ENCODE results near the gene GNAT3. TPM values are rescaled to one million over a fixed set of nuclear protein-coding genes. Genes with fewer than 3 reads are reported as not detected.

The GNAT3 gene
- total RNA-seq, 1 experiment from 2014 or later: not detected

GRCh38 chr7:80460857-80461256 lies 51.0 kb downstream of the GNAT3 start:
- H3K4me1 Mint-ChIP-seq (ENCODE audit: low read depth, unreplicated experiment): no peaks in the 10 kb centered on the region
- no peak overlapping the region for H3K4me3 Mint-ChIP-seq (ENCODE audit: unreplicated experiment)
- no TSS peak for BruUV-seq (replicated peaks)
- DNase-seq: no peak
- TF ChIP-seq, protein P1, sequence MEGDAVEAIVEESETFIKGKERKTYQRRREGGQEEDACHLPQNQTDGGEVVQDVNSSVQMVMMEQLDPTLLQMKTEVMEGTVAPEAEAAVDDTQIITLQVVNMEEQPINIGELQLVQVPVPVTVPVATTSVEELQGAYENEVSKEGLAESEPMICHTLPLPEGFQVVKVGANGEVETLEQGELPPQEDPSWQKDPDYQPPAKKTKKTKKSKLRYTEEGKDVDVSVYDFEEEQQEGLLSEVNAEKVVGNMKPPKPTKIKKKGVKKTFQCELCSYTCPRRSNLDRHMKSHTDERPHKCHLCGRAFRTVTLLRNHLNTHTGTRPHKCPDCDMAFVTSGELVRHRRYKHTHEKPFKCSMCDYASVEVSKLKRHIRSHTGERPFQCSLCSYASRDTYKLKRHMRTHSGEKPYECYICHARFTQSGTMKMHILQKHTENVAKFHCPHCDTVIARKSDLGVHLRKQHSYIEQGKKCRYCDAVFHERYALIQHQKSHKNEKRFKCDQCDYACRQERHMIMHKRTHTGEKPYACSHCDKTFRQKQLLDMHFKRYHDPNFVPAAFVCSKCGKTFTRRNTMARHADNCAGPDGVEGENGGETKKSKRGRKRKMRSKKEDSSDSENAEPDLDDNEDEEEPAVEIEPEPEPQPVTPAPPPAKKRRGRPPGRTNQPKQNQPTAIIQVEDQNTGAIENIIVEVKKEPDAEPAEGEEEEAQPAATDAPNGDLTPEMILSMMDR (IDR thresholded peaks at IDR 0.05; ENCODE audit: insufficient read depth in 1 of 2, low read depth in 1 of 2, low read length in 1 of 2, severe bottlenecking in 1 of 2, unreplicated experiment in 1 of 2): no peak
- H3K27ac Mint-ChIP-seq (ENCODE audit: unreplicated experiment): no peak overlapping the region
- H3K27me3 Mint-ChIP-seq (ENCODE audit: insufficient read depth, unreplicated experiment): no peaks in the 10 kb centered on the region
- Histone ChIP-seq H3K27me3 (replicated peaks; ENCODE audit: control insufficient read depth, insufficient read depth, low read length) (no peaks in the 10 kb centered on the region), H3K36me3 (ENCODE audit: control insufficient read depth, insufficient read depth, low read length) (no peaks in the 10 kb centered on the region), H3K4me3 (ENCODE audit: low read depth, low read length) (no peak overlapping the region), H3K4me1 (no peaks in the 10 kb centered on the region), H3K9me3 (no peaks in the 10 kb centered on the region)
- ChIA-PET POLR2A (no interaction called here), CTCF (no interaction called here)
- intact Hi-C loops (cut with micrococcal nuclease; ENCODE audit: unreplicated experiment): no loop called here
- no peaks in the 10 kb centered on the region for H3K36me3 Mint-ChIP-seq (ENCODE audit: insufficient read depth, unreplicated experiment)
- H3K9me3 Mint-ChIP-seq (ENCODE audit: unreplicated experiment): no peaks in the 10 kb centered on the region

DNA sequence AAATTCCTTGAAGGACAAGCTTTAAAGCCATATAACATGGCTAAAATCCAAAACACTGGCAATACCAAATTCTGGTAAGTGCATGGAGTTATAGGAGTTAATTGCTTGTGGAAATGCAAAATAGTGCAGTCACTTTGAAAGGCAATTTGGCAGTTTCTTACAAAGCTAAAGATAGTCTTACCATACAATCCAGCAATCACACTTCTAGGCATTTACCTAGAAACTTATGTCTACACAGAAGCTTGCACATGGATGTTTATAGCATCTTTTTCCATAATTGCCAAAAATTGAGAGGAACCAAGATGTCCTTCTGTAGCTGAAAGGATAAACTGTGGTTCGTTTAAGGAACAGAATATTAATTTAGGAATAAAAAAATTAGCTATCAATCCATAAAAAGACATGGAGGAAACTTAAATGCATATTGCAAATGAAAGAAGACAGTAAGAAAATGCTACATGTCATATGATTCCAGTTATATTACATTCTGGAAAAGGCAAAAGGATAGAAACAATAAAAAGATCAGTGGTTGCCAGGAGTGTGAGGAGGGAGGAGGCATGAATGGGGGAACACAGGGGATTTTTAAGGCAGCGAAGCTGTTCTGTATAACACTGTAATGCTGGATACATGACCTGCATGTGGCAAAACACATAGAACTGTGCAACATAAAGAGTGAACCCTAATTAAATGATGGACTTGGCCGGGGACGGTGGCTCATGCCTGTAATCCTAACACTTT lies 51.9 kb downstream of the GNAT3 start:
- BruUV-seq (replicated peaks): no TSS peak
- no peaks in the 10 kb centered on the region for H3K36me3 ChIP-seq (ENCODE audit: control insufficient read depth, insufficient read depth, low read length)
- Mint-ChIP-seq H3K9me3 (ENCODE audit: unreplicated experiment) (no peaks in the 10 kb centered on the region), H3K4me1 (ENCODE audit: low read depth, unreplicated experiment) (no peaks in the 10 kb centered on the region), H3K36me3 (ENCODE audit: insufficient read depth, unreplicated experiment) (no peaks in the 10 kb centered on the region), H3K27me3 (ENCODE audit: insufficient read depth, unreplicated experiment) (no peaks in the 10 kb centered on the region), H3K27ac (ENCODE audit: unreplicated experiment) (no peak overlapping the region), H3K4me3 (ENCODE audit: unreplicated experiment) (no peak overlapping the region)
- ChIA-PET CTCF (no interaction called here), POLR2A (no interaction called here)
- DNase-seq: no peak
- H3K27me3 ChIP-seq (replicated peaks; ENCODE audit: control insufficient read depth, insufficient read depth, low read length): no peaks in the 10 kb centered on the region
- intact Hi-C loops (cut with micrococcal nuclease; ENCODE audit: unreplicated experiment): loop anchor here (10.0 kb wide), 2 partner anchors 325 to 655 kb away; partner anchors contain the start of gene GNAI1
- no peaks in the 10 kb centered on the region for H3K9me3 ChIP-seq
- H3K4me3 ChIP-seq (ENCODE audit: low read depth, low read length): no peak overlapping the region
- no peaks in the 10 kb centered on the region for H3K4me1 ChIP-seq
- TF ChIP-seq, protein P1 (IDR thresholded peaks at IDR 0.05; ENCODE audit: insufficient read depth in 1 of 2, low read depth in 1 of 2, low read length in 1 of 2, severe bottlenecking in 1 of 2, unreplicated experiment in 1 of 2): no peak

DNA sequence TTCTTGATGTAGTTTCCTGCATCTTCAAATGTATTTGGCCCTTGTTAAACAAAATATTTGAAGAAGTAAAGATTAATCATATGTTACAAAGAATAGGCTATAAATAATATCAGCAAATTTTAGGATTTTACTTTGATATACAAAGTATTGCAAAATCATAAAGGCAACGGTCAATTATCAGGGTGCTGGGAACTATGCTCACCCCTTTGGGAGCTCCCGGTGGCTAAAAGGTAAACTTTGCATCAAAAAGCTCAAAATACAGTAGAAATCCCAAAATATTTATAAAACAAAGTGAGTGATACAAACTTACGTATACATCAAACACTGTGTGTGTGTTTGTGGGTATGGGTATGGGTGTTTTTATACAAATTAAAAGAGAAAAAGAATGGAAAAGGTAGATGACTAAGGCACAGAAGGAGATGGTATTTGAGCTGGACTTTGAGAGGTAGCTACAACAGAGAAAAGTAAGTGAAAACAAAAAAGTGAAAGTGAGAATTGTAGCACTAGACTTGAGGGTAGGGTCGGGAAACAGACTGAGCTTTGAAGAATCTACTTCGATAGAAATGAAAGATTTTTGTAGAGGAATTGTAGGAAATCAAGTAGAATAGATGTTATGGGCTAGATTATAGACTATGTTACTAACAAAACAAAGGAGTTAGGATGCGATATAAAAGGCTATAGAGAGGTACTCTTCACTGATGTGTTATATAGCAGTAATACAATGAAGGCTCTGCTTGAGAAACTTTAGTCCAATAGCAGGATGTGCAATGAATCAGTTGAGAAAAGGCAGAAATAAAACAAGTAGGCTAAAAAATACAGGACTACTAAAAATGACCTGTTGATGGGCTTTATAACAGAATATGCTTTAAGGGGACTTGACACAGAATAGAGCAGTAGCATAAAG lies 52.8 kb downstream of the GNAT3 start:
- no peak overlapping the region for H3K4me3 Mint-ChIP-seq (ENCODE audit: unreplicated experiment)
- no TSS peak for BruUV-seq (replicated peaks)

More for the DNA sequence above, 52.8 kb downstream of the GNAT3 start:
- no peaks in the 10 kb centered on the region for H3K9me3 ChIP-seq
- no peaks in the 10 kb centered on the region for H3K4me1 Mint-ChIP-seq (ENCODE audit: low read depth, unreplicated experiment)
- no peak overlapping the region for H3K27ac Mint-ChIP-seq (ENCODE audit: unreplicated experiment)
- no peaks in the 10 kb centered on the region for H3K4me1 ChIP-seq
- H3K9me3 Mint-ChIP-seq (ENCODE audit: unreplicated experiment): no peaks in the 10 kb centered on the region
- intact Hi-C loops (cut with micrococcal nuclease; ENCODE audit: unreplicated experiment): loop anchor here (10.0 kb wide), 2 partner anchors 324 to 654 kb away; partner anchors contain the start of gene GNAI1
- no peaks in the 10 kb centered on the region for H3K27me3 Mint-ChIP-seq (ENCODE audit: insufficient read depth, unreplicated experiment)
- H3K36me3 Mint-ChIP-seq (ENCODE audit: insufficient read depth, unreplicated experiment): no peaks in the 10 kb centered on the region
- no peaks in the 10 kb centered on the region for H3K27me3 ChIP-seq (replicated peaks; ENCODE audit: control insufficient read depth, insufficient read depth, low read length)
- TF ChIP-seq, protein P1 (IDR thresholded peaks at IDR 0.05; ENCODE audit: insufficient read depth in 1 of 2, low read depth in 1 of 2, low read length in 1 of 2, severe bottlenecking in 1 of 2, unreplicated experiment in 1 of 2): no peak
- no peak overlapping the region for H3K4me3 ChIP-seq (ENCODE audit: low read depth, low read length)
- CTCF ChIA-PET: no interaction called here
- POLR2A ChIA-PET: no interaction called here
- H3K36me3 ChIP-seq (ENCODE audit: control insufficient read depth, insufficient read depth, low read length): no peaks in the 10 kb centered on the region
- DNase-seq: no peak
